Measurements from ENCODE around the gene AGTRAP. TPM values are rescaled to one million over a fixed set of nuclear protein-coding genes. Genes with fewer than 3 reads are reported as not detected.

Gene AGTRAP
- total RNA-seq, 1 experiment from 2014 or later, result 105 TPM

DNA sequence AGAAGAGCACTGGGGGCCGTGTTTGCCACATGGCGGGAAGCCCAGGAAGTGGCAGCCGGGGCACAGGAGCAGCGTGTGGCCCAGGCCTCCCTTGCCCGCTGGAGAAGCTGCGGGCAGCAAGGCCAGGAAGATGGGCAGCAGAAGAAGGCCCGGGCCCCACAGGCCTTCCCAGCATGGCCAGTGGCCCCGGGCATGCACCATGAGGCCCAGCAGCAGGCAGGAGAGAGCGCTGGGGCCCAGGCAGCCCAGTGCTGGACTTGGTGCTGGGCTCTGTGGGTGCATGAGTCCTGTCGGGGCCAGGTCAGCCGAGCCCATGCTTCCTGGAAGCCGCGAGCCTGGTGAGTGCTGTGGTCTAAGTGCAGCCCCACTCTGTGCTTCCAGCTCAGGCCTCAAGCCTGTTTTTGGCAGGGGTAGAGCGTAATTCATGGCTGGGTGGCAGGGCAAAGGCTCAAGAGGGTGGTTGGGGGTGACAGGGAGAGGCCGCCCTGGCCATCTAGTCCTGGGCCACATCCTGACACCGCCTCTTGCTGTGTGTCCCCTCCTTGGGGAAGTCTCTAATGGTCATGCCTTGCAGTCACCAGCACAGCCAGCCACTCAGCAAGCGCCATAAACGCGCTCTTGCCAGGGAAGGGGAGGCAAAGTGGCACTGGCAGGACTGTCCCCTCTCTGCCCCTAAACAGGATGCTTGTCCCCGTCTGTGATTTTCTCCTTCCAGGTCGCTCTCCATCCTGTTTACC lies 48.5 kb downstream of the AGTRAP start:
- DNase-seq (ENCODE audit: low read depth), result no peak

- peak; percentile 41 for DNase-seq (ENCODE audit: low read depth)
These were observed 49.2 kb downstream of the AGTRAP start for GRCh38 chr1:11784993-11785769.

DNA sequence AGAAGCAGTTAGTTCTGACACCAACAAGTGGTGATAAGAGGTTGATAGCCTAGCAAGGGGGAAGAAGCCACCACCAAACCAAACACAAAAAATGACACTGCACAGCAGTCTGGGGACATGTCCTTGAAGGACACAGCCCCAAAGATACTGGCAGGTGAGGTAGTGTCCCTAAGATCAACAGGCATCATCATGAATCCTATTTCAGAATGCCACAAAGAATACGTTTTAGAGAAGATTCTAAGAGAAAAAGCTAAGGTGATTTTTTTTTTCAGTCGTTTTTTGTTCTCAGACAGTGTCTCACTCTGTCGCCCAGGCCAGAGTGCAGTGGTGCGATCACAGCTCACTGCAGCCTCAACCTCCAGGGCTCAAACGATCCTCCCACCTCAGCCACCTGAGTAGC lies 50.2 kb downstream of the AGTRAP start:
- DNase-seq (ENCODE audit: low read depth), result no peak

DNA sequence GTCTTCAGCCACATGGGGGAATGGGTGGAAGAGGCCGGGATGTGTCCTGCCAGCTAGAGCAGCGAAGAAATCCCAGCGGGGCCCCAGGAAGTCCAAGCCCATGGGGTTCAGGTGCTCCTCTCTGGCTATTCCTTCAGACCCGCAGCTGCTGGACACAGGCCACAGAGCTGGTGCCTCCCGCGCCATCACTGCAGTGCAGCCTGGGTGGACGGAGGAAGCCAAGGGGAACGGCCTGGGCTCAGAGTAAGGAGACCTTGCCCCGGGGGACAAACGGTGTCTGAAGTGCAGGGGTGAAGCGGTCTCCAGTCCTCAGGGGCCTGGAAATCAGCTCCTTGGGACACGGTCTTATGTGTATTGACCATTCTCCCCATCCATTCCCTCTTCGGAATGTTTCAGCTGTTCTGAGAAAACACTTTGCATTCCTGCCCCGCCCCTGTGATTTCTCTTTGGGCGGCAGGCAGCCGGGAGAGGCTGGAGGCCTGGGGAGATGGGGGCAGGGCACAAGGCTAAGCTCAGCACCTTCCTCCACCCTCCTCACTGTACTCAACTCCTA lies 51.4 kb downstream of the AGTRAP start:
- peak; percentile 37 for DNase-seq (ENCODE audit: low read depth)

- no peak for DNase-seq (ENCODE audit: low read depth)
These were observed 52.0 kb downstream of the AGTRAP start for GRCh38 chr1:11787804-11788436.

- no peak for DNase-seq (ENCODE audit: low read depth)
These were observed 52.7 kb downstream of the AGTRAP start for GRCh38 chr1:11788549-11789053.

GRCh38 chr1:11789126-11790067 lies 53.5 kb downstream of the AGTRAP start:
- DNase-seq (ENCODE audit: low read depth), result no peak

GRCh38 chr1:11790101-11790879 lies 54.4 kb downstream of the AGTRAP start:
- no peak for DNase-seq (ENCODE audit: low read depth)

GRCh38 chr1:11790880-11791715 lies 55.2 kb downstream of the AGTRAP start:
- DNase-seq (ENCODE audit: low read depth), result peak; percentile 95

GRCh38 chr1:11792106-11792505 lies 56.2 kb downstream of the AGTRAP start:
- no peak for DNase-seq (ENCODE audit: low read depth)

GRCh38 chr1:11793819-11794218 lies 57.9 kb downstream of the AGTRAP start:
- no peak for DNase-seq (ENCODE audit: low read depth)

DNA sequence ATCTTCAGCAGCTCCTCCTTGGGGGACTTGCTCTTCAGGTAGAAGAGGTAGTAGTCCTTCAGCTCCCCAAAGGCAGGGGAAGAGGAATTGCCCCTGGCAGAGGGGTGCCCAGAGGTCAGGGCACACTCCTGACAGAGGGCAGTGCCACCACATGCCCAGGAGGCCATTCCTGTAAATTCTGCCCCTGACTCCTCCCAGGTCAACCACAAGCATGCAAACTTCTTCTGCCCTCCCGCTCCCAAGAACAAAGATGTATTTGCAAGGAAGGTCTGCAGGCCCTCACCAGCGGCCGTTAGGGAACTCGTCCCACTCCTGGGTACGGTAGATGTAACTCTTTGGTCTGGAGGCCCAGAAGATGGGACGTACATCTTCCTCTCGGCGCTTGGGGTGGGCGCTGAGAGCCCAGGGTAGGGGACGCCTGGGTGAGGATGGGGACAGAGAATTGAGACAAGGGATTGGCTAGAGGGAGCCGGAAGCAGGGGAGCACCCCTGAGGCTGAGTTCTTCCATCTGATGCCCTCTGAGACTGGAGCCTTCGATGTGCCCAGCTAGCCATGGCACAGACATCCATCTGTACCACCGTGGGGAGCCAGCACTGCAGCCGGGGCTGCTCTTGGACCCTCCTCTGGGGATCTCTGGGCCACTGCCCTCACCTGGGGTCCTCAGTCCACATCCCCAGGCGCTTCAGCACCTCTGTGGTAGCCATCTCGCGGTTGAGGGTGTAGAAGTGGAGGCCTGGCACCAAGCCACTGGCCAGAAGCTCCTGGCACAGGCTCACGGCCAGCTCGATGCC lies 58.7 kb downstream of the AGTRAP start:
- DNase-seq (ENCODE audit: low read depth), result peak; percentile 48

- no peak for DNase-seq (ENCODE audit: low read depth)
These were observed 59.4 kb downstream of the AGTRAP start for GRCh38 chr1:11795238-11795890.

DNA sequence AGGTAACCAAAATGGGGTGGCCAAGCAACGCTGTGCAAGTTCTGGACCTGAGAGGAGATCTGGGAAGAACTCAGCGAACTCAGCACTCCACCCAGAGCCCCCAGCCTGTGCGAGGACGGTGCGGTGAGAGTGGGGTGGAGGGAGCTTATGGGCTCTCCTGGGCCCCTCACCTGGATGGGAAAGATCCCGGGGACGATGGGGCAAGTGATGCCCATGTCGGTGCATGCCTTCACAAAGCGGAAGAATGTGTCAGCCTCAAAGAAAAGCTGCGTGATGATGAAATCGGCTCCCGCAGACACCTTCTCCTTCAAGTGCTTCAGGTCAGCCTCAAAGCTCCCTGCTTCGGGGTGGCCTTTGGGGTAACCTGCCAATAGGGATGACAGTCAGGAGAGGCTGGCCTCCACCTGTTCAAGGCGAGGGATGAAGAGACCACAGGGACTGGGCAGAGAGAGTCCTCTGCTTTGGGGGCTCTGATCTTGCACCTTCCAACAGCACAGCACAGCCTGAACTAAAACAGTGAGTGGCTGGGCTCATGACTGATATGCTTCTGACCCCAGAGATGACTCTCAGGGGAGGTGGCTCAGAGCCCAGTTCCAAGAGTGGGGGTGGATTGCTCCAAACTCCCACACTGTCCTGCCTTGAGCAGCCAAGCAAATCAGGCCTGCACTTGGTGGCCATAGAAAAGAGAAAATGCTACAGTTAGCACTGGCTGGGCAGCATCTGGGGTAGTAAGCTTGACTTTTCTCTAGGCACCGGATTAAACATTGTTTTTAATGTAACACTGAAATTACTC lies 60.3 kb downstream of the AGTRAP start:
- DNase-seq (ENCODE audit: low read depth), result peak; percentile 63

- DNase-seq (ENCODE audit: low read depth), result peak; percentile 34
These were observed 61.7 kb downstream of the AGTRAP start for GRCh38 chr1:11797525-11798216.

GRCh38 chr1:11799099-11799498 lies 63.2 kb downstream of the AGTRAP start:
- no peak for DNase-seq (ENCODE audit: low read depth)
